HCT116 (cell line): Measurements from ENCODE around the gene CFAP77. TPM values are rescaled to one million over a fixed set of nuclear protein-coding genes. Genes with fewer than 3 reads are reported as not detected.

Experiments
- ATAC-seq: fragments of 200-7000 bp; cut with Tn5 transposase; 2 replicates; pipeline ENCODE4 v1.9.1; 2020; ENCODE audit warnings: mild to moderate bottlenecking, moderate library complexity
- BruUV-seq: library from RNA; stranded (reverse); fragments of 400-500 nt; replicated peaks from 2 replicates; lab custom pipeline; 2021; lab: Mats Ljungman, UMichigan
- CTCF ChIA-PET: fragments of 300-600 bp; sonication (Branson Sonifier 250); formaldehyde crosslinking; loops from one replicate; lab custom pipeline; 2021; ENCODE audit warnings: antibody characterized with exemption; lab: Charles Lee
- POLR2A ChIA-PET: fragments of 300-600, 350-600 bp; sonication (Branson Sonifier 250); formaldehyde crosslinking; loops from one replicate; lab custom pipeline; 2021; ENCODE audit warnings: antibody characterized with exemption; lab: Charles Lee
- RAD21 ChIA-PET, 2 experiments: fragments of 300-600 bp; sonication (Branson Sonifier 250); formaldehyde crosslinking; loops; one replicate each; lab custom pipeline; 2023; ENCODE audit warnings: low total read pairs in 2 of 2; ENCODE audit not compliant: uncharacterized antibody in 2 of 2, unreplicated experiment in 2 of 2, low non-redundant PET in 1 of 2; lab: Charles Lee
- DNase-seq: peaks from one replicate; pipeline ENCODE4 v3.0.0-alpha.2; 2010; ENCODE audit warnings: low read depth, low spot score
- H2AFZ ChIP-seq: fragments of 200-600 bp; shearing (Covaris generic), sonication (generic); 2 replicates; pipeline ENCODE4 v1.6.1; 2017; ENCODE audit warnings: low read depth, mixed run types, mixed read lengths, antibody characterized with exemption, low read length; ENCODE audit not compliant: poor library complexity, severe bottlenecking
- H3K27ac ChIP-seq: 2 replicates; pipeline ENCODE4 v1.5.1; 2012; ENCODE audit warnings: low read depth, low read length
- H3K27me3 ChIP-seq: fragments of 200-600 bp; sonication (generic); 2 replicates; pipeline ENCODE4 v1.6.1; 2016; ENCODE audit warnings: mixed run types, low read length, mixed read lengths; ENCODE audit not compliant: insufficient read depth
- H3K36me3 ChIP-seq, 2 experiments: fragments of 200-500 bp in 1 of 2; fragments of 200-600 bp in 1 of 2; sonication (Bioruptor generic) in 1 of 2; sonication (generic) in 1 of 2; 2 replicates each; pipeline versions ENCODE4 v1.5.1 to v1.6.1; 2014 to 2016; ENCODE audit warnings: low read length in 2 of 2, inconsistent platforms in 1 of 2, mixed read lengths in 1 of 2, mixed run types in 1 of 2; ENCODE audit not compliant: insufficient read depth in 2 of 2, control insufficient read depth in 1 of 2
- H3K4me1 ChIP-seq, 2 experiments: fragments of 200-600 bp in 1 of 2; sonication (generic) in 1 of 2; 2 replicates each; pipeline versions ENCODE4 v1.5.1 to v1.6.1; 2012 to 2017; ENCODE audit warnings: low read length in 2 of 2, inconsistent platforms in 1 of 2, mild to moderate bottlenecking in 1 of 2, mixed read lengths in 1 of 2, mixed run types in 1 of 2, moderate library complexity in 1 of 2; ENCODE audit not compliant: insufficient read depth in 2 of 2, control insufficient read depth in 1 of 2
- H3K4me2 ChIP-seq: fragments of 200-600 bp; sonication (generic); 2 replicates; pipeline ENCODE4 v1.6.1; 2017; ENCODE audit warnings: mixed run types, low read length, mixed read lengths
- H3K4me3 ChIP-seq, 2 experiments: fragments of 200-600 bp in 1 of 2; sonication (generic) in 1 of 2; replicated peaks in 1 of 2; 2 replicates each; pipeline ENCODE4 v1.5.1; 2011 to 2016; ENCODE audit warnings: low read length in 2 of 2, control low read depth in 1 of 2, low read depth in 1 of 2, mild to moderate bottlenecking in 1 of 2, mixed read lengths in 1 of 2, mixed run types in 1 of 2
- H3K79me2 ChIP-seq: fragments of 200-600 bp; sonication (generic); 2 replicates; pipeline ENCODE4 v1.6.1; 2017; ENCODE audit warnings: mild to moderate bottlenecking, mixed run types, low read length, moderate library complexity, mixed read lengths; ENCODE audit not compliant: insufficient read depth
- H3K9ac ChIP-seq: fragments of 200-600 bp; sonication (generic); 2 replicates; pipeline ENCODE4 v1.6.1; 2016; ENCODE audit warnings: low read length, mixed read lengths
- H3K9me2 ChIP-seq: fragments of 200-600 bp; sonication (generic), shearing (Covaris generic); 2 replicates; pipeline ENCODE4 v1.6.1; 2017; ENCODE audit warnings: mixed run types, mild to moderate bottlenecking, moderate library complexity; ENCODE audit not compliant: insufficient read depth
- H3K9me3 ChIP-seq, 2 experiments: fragments of 200-500 bp in 1 of 2; fragments of 200-600 bp in 1 of 2; sonication (Bioruptor generic) in 1 of 2; sonication (generic) in 1 of 2; 2 replicates each; pipeline ENCODE4 v1.6.1; 2014 to 2017; ENCODE audit warnings: low read length in 2 of 2, mixed read lengths in 2 of 2, inconsistent platforms in 1 of 2, low read depth in 1 of 2, mild to moderate bottlenecking in 1 of 2, mixed run types in 1 of 2, moderate library complexity in 1 of 2; ENCODE audit not compliant: control insufficient read depth in 1 of 2, insufficient read depth in 1 of 2
- H4K20me1 ChIP-seq: fragments of 200-600 bp; sonication (generic), shearing (Covaris generic); 2 replicates; pipeline ENCODE4 v1.6.1; 2017; ENCODE audit warnings: mixed run types, mild to moderate bottlenecking, moderate library complexity; ENCODE audit not compliant: insufficient read depth
- CBX3 ChIP-seq: IDR thresholded peaks from 2 replicates; pipeline ENCODE4 v1.6.1; 2012; ENCODE audit warnings: low read depth
- CTCF ChIP-seq, 3 experiments: fragments of 200-600 bp in 1 of 3; sonication (generic) in 1 of 3; IDR thresholded peaks in 2 of 3; conservative IDR thresholded peaks in 1 of 3; 2 replicates each; pipeline ENCODE4 v1.5.1; 2012 to 2017; ENCODE audit warnings: low read depth in 2 of 3, low read length in 2 of 3, antibody characterized with exemption in 1 of 3, borderline replicate concordance in 1 of 3, control low read depth in 1 of 3, mild to moderate bottlenecking in 1 of 3, mixed read lengths in 1 of 3, mixed run types in 1 of 3, moderate library complexity in 1 of 3; ENCODE audit not compliant: insufficient read depth in 1 of 3
- ELF1 ChIP-seq: IDR thresholded peaks from 2 replicates; pipeline ENCODE4 v1.6.1; 2012; ENCODE audit warnings: low read depth, borderline replicate concordance
- JUND ChIP-seq: IDR thresholded peaks from 2 replicates; pipeline ENCODE4 v1.6.1; 2012
- REST ChIP-seq: IDR thresholded peaks from 2 replicates; pipeline ENCODE4 v1.6.1; 2012; ENCODE audit warnings: low read depth
- SP1 ChIP-seq: IDR thresholded peaks from 2 replicates; pipeline ENCODE4 v1.6.1; 2012; ENCODE audit warnings: low read depth
- SRF ChIP-seq: IDR thresholded peaks from 2 replicates; pipeline ENCODE4 v1.6.1; 2012; ENCODE audit warnings: low read depth
- TCF7L2 ChIP-seq: IDR thresholded peaks from 2 replicates; pipeline ENCODE4 v1.7.0; 2011; ENCODE audit warnings: borderline replicate concordance, inconsistent platforms; ENCODE audit not compliant: insufficient read depth, insufficient read length; ENCODE audit errors: extremely low read depth
- ZBTB33 ChIP-seq: IDR thresholded peaks from 2 replicates; pipeline ENCODE4 v1.6.1; 2011; ENCODE audit warnings: mild to moderate bottlenecking, low read length, moderate library complexity; ENCODE audit not compliant: insufficient replicate concordance; ENCODE audit errors: extremely low read depth
- ZNF274 ChIP-seq: fragments of 200-500 bp; sonication (Bioruptor generic); IDR thresholded peaks from 2 replicates; pipeline ENCODE4 v1.6.1; 2014; ENCODE audit warnings: mild to moderate bottlenecking, low read depth, low read length, inconsistent platforms
- intact Hi-C: fragments of 100-400 bp; cut with micrococcal nuclease; formaldehyde crosslinking; loops from 2 replicates; pipeline ENCODE4 v1.10.0; 2022
- total RNA-seq: library from RNA; stranded (reverse); gene quantifications from one replicate; pipeline ENCODE4 v1.2.1, GENCODE V29; 2021; ENCODE audit not compliant: unreplicated experiment

Gene CFAP77
- total RNA-seq, 1 experiment from 2014 or later = 0.98 TPM

GRCh38 chr9:132591244-132591643 lies 181.2 kb downstream of the CFAP77 start:
- DNase-seq (no peak), ATAC-seq (no peak)
- Histone ChIP-seq H3K9me2 (no peaks in the 10 kb centered on the region), H3K4me3 (no peak overlapping the region), H3K4me1 (no peaks in the 10 kb centered on the region), H4K20me1 (no peaks in the 10 kb centered on the region), H3K36me3 (peaks cover 3 to 6% of the 10 kb centered on the region in 2 experiments; a peak in 1 of 4 replicates), H3K27me3 (no peaks in the 10 kb centered on the region), H3K9me3 (no peaks in the 10 kb centered on the region), H3K79me2 (no peaks in the 10 kb centered on the region), H3K4me2 (no peak overlapping the region), H2AFZ (no peak overlapping the region), H3K27ac (no peak overlapping the region), H3K9ac (no peak overlapping the region)
- RAD21 ChIA-PET = no interaction called here
- no TSS peak for BruUV-seq
- POLR2A ChIA-PET = no interaction called here
- intact Hi-C loops = no loop called here
- no peak for TF ChIP-seq SP1
- TF ChIP-seq REST = no peak
- no peak for TF ChIP-seq ZBTB33
- no peak for TF ChIP-seq ELF1
- no peak for TF ChIP-seq JUND
- TF ChIP-seq ZNF274 = no peak
- TF ChIP-seq CTCF (IDR thresholded peaks at IDR 0.05 in 2 of 3, conservative IDR thresholded peaks at IDR 0.05 in 1 of 3; ENCODE audit: borderline replicate concordance in 1 of 3, insufficient read depth in 1 of 3, low read depth in 2 of 3, low read length in 2 of 3) = no peak
- no peak for TF ChIP-seq CBX3
- TF ChIP-seq TCF7L2 = no peak
- no peak for TF ChIP-seq SRF
- CTCF ChIA-PET = no interaction called here
